ENCODE results near the gene CCDC200. TPM values are rescaled to one million over a fixed set of nuclear protein-coding genes. Genes with fewer than 3 reads are reported as not detected.

Gene CCDC200
- total RNA-seq, 1 experiment from 2014 or later: not detected

DNA sequence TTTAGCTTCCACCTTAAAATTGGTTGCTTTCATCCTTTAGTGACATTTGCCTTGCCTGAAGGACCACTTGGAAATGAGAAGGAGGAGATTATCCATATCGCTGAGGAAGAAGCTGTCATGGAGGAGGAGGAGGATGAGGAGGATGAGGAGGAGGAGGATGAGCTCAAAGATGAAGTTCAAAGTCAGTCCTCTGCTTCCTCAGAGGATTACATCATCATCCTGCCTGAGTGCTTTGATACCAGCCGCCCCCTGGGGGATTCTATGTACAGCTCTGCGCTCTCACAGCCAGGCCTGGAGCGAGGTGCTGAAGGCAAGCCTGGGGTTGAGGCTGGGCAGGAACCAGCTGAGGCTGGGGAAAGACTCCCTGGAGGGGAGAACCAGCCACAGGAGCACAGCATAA is 28.3 kb downstream of the CCDC200 start:
- TF ChIP-seq, protein P1, sequence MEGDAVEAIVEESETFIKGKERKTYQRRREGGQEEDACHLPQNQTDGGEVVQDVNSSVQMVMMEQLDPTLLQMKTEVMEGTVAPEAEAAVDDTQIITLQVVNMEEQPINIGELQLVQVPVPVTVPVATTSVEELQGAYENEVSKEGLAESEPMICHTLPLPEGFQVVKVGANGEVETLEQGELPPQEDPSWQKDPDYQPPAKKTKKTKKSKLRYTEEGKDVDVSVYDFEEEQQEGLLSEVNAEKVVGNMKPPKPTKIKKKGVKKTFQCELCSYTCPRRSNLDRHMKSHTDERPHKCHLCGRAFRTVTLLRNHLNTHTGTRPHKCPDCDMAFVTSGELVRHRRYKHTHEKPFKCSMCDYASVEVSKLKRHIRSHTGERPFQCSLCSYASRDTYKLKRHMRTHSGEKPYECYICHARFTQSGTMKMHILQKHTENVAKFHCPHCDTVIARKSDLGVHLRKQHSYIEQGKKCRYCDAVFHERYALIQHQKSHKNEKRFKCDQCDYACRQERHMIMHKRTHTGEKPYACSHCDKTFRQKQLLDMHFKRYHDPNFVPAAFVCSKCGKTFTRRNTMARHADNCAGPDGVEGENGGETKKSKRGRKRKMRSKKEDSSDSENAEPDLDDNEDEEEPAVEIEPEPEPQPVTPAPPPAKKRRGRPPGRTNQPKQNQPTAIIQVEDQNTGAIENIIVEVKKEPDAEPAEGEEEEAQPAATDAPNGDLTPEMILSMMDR (conservative IDR thresholded peaks at IDR 0.05): no peak

More for the DNA sequence above, 28.3 kb downstream of the CCDC200 start:
- no peaks in the 10 kb centered on the region for H3K9me3 Mint-ChIP-seq
- Histone ChIP-seq H3K27me3 (ENCODE audit: insufficient read depth, low read length) (no peaks in the 10 kb centered on the region), H2AFZ (ENCODE audit: low read length) (no peak overlapping the region), H2BK15ac (ENCODE audit: low read depth, low read length) (no peak overlapping the region), H2BK5ac (ENCODE audit: insufficient read length, low read length) (no peak overlapping the region), H2BK12ac (ENCODE audit: insufficient read length, low read depth, low read length) (no peak overlapping the region), H4K20me1 (ENCODE audit: control insufficient read depth, insufficient read depth, insufficient read length) (no peaks in the 10 kb centered on the region), H3K9me3 (ENCODE audit: control insufficient read depth, low read depth, low read length) (no peaks in the 10 kb centered on the region), H3K23ac (ENCODE audit: insufficient read length, low read depth, low read length) (no peak overlapping the region), H2AK5ac (ENCODE audit: insufficient read length, low read length) (no peak overlapping the region), H2BK20ac (ENCODE audit: low read depth, low read length, poor library complexity, severe bottlenecking) (no peak overlapping the region), H4K5ac (ENCODE audit: insufficient read length, low read depth, low read length) (no peak overlapping the region), H3K56ac (ENCODE audit: insufficient read length, low read depth, low read length) (no peak overlapping the region), H3K4me1 (ENCODE audit: insufficient read depth, low read length) (no peaks in the 10 kb centered on the region), H3K4ac (ENCODE audit: low read depth, low read length) (no peak overlapping the region), H3K79me1 (ENCODE audit: insufficient read depth, low read depth, low read length, poor library complexity, severe bottlenecking) (no peaks in the 10 kb centered on the region), H3K14ac (ENCODE audit: insufficient read depth, low read length) (no peak overlapping the region), H3K4me2 (ENCODE audit: insufficient read depth, insufficient read length, low read length) (no peak overlapping the region), H3K23me2 (ENCODE audit: insufficient read length, low read depth, low read length, poor library complexity, severe bottlenecking) (no peaks in the 10 kb centered on the region), H2BK120ac (ENCODE audit: low read depth, low read length, poor library complexity, severe bottlenecking) (no peak overlapping the region), H3T11ph (ENCODE audit: low read length) (no peak overlapping the region), H4K91ac (ENCODE audit: insufficient read length, low read depth, low read length) (no peak overlapping the region), H3K27ac (ENCODE audit: insufficient read length, low read depth, low read length) (no peak overlapping the region), H3K9ac (ENCODE audit: extremely low read depth, insufficient read length, low read length) (no peak overlapping the region), H3K18ac (ENCODE audit: insufficient read length, low read depth, low read length) (no peak overlapping the region), H3K79me2 (ENCODE audit: insufficient read depth, low read length) (no peaks in the 10 kb centered on the region), H4K8ac (replicated peaks; ENCODE audit: insufficient read length, low read depth, low read length) (no peak overlapping the region)
- no peaks in the 10 kb centered on the region for H3K27me3 Mint-ChIP-seq (ENCODE audit: low read depth)
- WGBS (ENCODE audit: extremely low coverage, insufficient read length, low lambda C conversion rate): no CpG with 5 or more reads among the region's 4 CpGs
- no peak for DNase-seq
- no peaks in the 10 kb centered on the region for H3K4me1 Mint-ChIP-seq
- H3K27ac Mint-ChIP-seq: no peak overlapping the region; a peak in 1 of 7 replicates
- H3K4me3 Mint-ChIP-seq: no peak overlapping the region
- H3K36me3 Mint-ChIP-seq (ENCODE audit: insufficient read depth in 1 of 3, low read depth in 3 of 3): peaks cover 15 to 65% (median 64%) of the 10 kb centered on the region in 3 experiments; a peak in 6 of 7 replicates
